ENCODE results near the gene DNAH8. TPM values are rescaled to one million over a fixed set of nuclear protein-coding genes. Genes with fewer than 3 reads are reported as not detected.
A peak's percentile ranks its signal among the peaks of the same experiment; 100 is the strongest.

Gene DNAH8
- polyA plus RNA-seq, 3 donors = not detected

GRCh38 chr6:38773338-38773737, 58.2 kb downstream of the DNAH8 start:
- H3K4me3 ChIP-seq (replicated peaks in 1 of 3; ENCODE audit: low read depth in 2 of 3, low read length in 3 of 3) = no peak overlapping the region
- no peak overlapping the region for H3K27ac ChIP-seq (ENCODE audit: low read depth in 1 of 2, low read length in 2 of 2)
- H2AFZ ChIP-seq (ENCODE audit: insufficient read depth, low read depth, low read length, poor library complexity, severe bottlenecking) = no peak overlapping the region
- H3K4me2 ChIP-seq (replicated peaks; ENCODE audit: extremely low read depth, low read length, poor library complexity, severe bottlenecking) = no peak overlapping the region
- Mint-ChIP-seq H3K4me3 (no peak overlapping the region), H3K27me3 (ENCODE audit: low read depth in 3 of 3) (peaks cover 0 to 2% (median 0%) of the 10 kb centered on the region in 3 donors), H3K36me3 (no peaks in the 10 kb centered on the region), H3K9me3 (peaks cover 0 to 4% (median under 1%) of the 10 kb centered on the region in 7 donors), H3K27ac (peak overlapping the region in 1 of 7 donors; percentile 5), H3K4me1 (peaks cover 32% of the 10 kb centered on the region)
- WGBS (ENCODE audit: insufficient coverage) = 96% methylated on average over 3 of the region's 3 CpGs
- peaks cover 18 to 32% of the 10 kb centered on the region in 2 donors for H3K4me1 ChIP-seq (ENCODE audit: control insufficient read depth in 1 of 2, insufficient read depth in 2 of 2, low read length in 2 of 2)
- intact Hi-C loops (cut with micrococcal nuclease) = no loop called here
- peaks cover 0 to 1% of the 10 kb centered on the region in 2 donors for H3K9me3 ChIP-seq (replicated peaks in 1 of 2; ENCODE audit: control insufficient read depth in 1 of 2, insufficient read depth in 1 of 2, low read length in 2 of 2)
- DNase-seq = no peak
- peak; percentile 23 for TF ChIP-seq CTCF (IDR thresholded peaks at IDR 0.05)
- no peak overlapping the region for H3K9ac ChIP-seq (ENCODE audit: insufficient read depth, low read length, poor library complexity, severe bottlenecking)
- H4K20me1 ChIP-seq (ENCODE audit: insufficient read depth, low read length) = no peaks in the 10 kb centered on the region
- no peaks in the 10 kb centered on the region for H3K27me3 ChIP-seq (ENCODE audit: control insufficient read depth in 2 of 2, insufficient read depth in 2 of 2, low read length in 2 of 2)
- H3K36me3 ChIP-seq (replicated peaks in 1 of 2; ENCODE audit: control insufficient read depth in 1 of 2, insufficient read depth in 2 of 2, low read length in 2 of 2) = no peaks in the 10 kb centered on the region
- no peaks in the 10 kb centered on the region for H3K79me2 ChIP-seq (ENCODE audit: insufficient read depth, low read length)

- peak overlapping the region in 6 of 7 donors; percentile 22 to 89 (median 76) for H3K27ac Mint-ChIP-seq
Observed at GRCh38 chr6:38774929-38775707, 60.0 kb downstream of the DNAH8 start.

More at GRCh38 chr6:38774929-38775707, 60.0 kb downstream of the DNAH8 start:
- no peak overlapping the region for H3K4me3 Mint-ChIP-seq
- Histone ChIP-seq H3K4me2 (replicated peaks; ENCODE audit: extremely low read depth, low read length, poor library complexity, severe bottlenecking) (no peak overlapping the region), H3K4me3 (replicated peaks in 1 of 3; ENCODE audit: low read depth in 2 of 3, low read length in 3 of 3) (no peak overlapping the region), H3K27ac (ENCODE audit: low read depth in 1 of 2, low read length in 2 of 2) (peak overlapping the region in 1 of 2 donors; percentile 60), H2AFZ (ENCODE audit: insufficient read depth, low read depth, low read length, poor library complexity, severe bottlenecking) (peak overlapping the region; percentile 46), H3K79me2 (ENCODE audit: insufficient read depth, low read length) (no peaks in the 10 kb centered on the region), H4K20me1 (ENCODE audit: insufficient read depth, low read length) (no peaks in the 10 kb centered on the region), H3K27me3 (ENCODE audit: control insufficient read depth in 2 of 2, insufficient read depth in 2 of 2, low read length in 2 of 2) (no peaks in the 10 kb centered on the region), H3K4me1 (ENCODE audit: control insufficient read depth in 1 of 2, insufficient read depth in 2 of 2, low read length in 2 of 2) (peaks cover 18 to 32% of the 10 kb centered on the region in 2 donors), H3K36me3 (replicated peaks in 1 of 2; ENCODE audit: control insufficient read depth in 1 of 2, insufficient read depth in 2 of 2, low read length in 2 of 2) (no peaks in the 10 kb centered on the region), H3K9me3 (replicated peaks in 1 of 2; ENCODE audit: control insufficient read depth in 1 of 2, insufficient read depth in 1 of 2, low read length in 2 of 2) (no peaks in the 10 kb centered on the region), H3K9ac (ENCODE audit: insufficient read depth, low read length, poor library complexity, severe bottlenecking) (no peak overlapping the region)
- intact Hi-C loops (cut with micrococcal nuclease) = no loop called here
- no peak for TF ChIP-seq CTCF (IDR thresholded peaks at IDR 0.05)
- DNase-seq = peak; percentile 23 to 37 (median 30)
- peaks cover 32% of the 10 kb centered on the region for H3K4me1 Mint-ChIP-seq
- peaks cover 0 to 3% (median 0%) of the 10 kb centered on the region in 7 donors for H3K9me3 Mint-ChIP-seq
- WGBS (ENCODE audit: insufficient coverage) = 50% methylated on average over 2 of the region's 5 CpGs
- H3K36me3 Mint-ChIP-seq = no peaks in the 10 kb centered on the region
- no peaks in the 10 kb centered on the region for H3K27me3 Mint-ChIP-seq (ENCODE audit: low read depth in 3 of 3)

All from CD14-positive monocyte (primary cell).